Activated gamma-delta T cell (primary cell): ENCODE measurements around the gene CEP170.
"Not testable (repeated sequence)": the region's sequence is repeated elsewhere in the genome, so short reads cannot be mapped to it uniquely, and the experiment has no call there.

Source experiments
- DNase-seq: peaks from one replicate; lab custom pipeline; 2025; lab: John Stamatoyannopoulos, UW

Gene CEP170

GRCh38 chr1:243233908-243234307, 21.2 kb downstream of the CEP170 start:
- no peak for DNase-seq

DNA sequence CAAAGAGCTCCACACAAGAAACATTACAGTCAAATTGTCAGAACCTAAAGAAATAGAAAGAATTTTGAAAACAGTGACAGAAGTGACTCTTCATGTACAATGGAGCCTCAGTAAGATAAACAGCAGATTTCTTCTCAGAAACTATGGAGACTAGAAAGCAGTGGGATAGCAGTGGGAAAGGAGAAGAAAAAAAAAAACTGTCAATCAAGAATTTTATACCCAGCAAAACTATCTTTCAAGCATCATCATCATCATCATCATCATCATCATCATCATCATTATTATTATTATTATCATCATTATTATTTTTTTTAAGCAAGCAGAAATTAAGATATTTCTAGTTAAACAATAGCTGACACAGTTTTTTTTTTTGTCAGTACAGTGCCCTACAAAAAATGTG, 24.2 kb downstream of the CEP170 start:
- DNase-seq, result no peak

GRCh38 chr1:243229526-243229925, 25.6 kb downstream of the CEP170 start:
- DNase-seq, result no peak

GRCh38 chr1:243227622-243228021, 27.5 kb downstream of the CEP170 start:
- DNase-seq, result no peak

DNA sequence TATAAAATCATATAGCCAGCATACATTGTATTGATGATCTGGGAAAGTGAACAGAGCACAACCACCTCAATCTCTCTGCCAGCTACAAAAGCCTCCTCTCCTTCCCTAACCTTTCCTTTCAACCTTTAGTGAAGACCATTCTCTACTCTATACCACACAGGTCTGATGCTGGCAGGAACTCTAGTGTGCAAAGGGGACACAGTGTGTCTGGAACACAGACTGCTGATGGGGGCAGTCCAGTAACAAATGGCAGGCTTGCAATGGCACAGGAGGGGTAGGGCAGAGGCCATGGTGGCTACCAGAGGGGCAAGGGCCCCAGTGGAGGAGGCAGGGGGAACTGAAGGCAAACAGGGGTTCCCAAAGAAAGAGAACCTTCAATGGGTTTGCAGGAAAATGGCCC, 37.0 kb downstream of the CEP170 start:
- DNase-seq, result no peak

- DNase-seq, result no peak
Measured at GRCh38 chr1:243217349-243217748, 37.7 kb downstream of the CEP170 start.

DNA sequence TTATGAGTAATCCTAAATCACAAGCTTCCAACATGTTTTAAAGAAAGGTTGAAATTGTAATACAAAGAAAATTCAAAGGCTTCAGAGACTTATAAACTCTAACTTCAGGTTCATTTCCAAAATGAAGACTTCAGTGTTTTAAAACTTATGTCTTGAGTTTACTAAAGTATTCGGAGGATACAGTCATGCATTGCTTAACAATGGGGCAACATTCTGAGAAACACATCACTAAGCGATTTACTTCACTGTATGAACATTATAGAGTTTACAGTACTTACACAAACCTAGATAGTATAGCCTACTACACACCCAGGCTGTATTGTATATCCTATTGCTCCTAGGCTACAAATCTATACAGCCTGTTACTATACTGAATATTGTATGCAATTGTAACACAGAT, 38.3 kb downstream of the CEP170 start:
- no peak for DNase-seq

GRCh38 chr1:243215276-243215875, 39.7 kb downstream of the CEP170 start:
- DNase-seq, result not testable (repeated sequence)

- DNase-seq, result no peak
Measured at GRCh38 chr1:243213045-243213787, 41.9 kb downstream of the CEP170 start.

DNA sequence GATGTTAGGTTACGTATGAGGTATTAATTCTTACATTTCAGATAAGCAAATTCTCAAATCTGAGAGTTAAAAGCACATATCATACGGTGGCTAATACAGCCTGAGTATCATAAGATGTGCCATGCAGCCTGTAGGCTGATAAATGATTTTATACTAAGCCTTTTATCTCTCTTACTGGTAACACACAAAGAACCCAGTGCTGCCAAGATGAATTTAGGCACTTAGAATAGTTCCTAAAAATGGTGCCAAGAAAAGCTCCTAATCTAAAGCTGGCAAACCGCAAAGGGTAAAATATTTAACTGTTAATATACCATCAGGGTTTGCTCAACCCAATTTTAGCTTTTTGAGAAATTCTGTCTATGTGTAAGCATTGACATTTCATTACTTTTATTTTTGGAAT, 43.1 kb downstream of the CEP170 start:
- not testable (repeated sequence) for DNase-seq

- not testable (repeated sequence) for DNase-seq
Measured at GRCh38 chr1:243205026-243205501, 50.0 kb downstream of the CEP170 start.

DNA sequence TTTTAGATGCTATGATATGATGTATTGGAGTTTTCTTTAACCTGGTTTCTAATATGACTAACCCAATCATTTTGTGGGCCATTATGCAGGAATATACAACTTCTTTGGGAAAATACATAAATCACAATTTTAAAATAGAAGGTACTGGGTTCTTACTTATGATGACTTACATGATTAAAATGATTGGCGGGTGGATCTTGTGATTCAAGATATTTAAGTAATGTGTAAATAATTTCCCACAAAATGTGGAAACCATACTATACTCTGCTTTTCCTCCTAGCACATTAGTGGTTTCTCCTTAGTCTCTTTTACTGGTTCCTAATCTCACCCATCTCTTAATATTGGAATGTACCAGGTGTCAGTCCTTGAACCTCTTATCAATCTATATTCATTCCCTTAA, 50.7 kb downstream of the CEP170 start:
- not testable (repeated sequence) for DNase-seq

GRCh38 chr1:243203196-243203595, 51.9 kb downstream of the CEP170 start:
- DNase-seq, result not testable (repeated sequence)

- DNase-seq, result not testable (repeated sequence)
Measured at GRCh38 chr1:243201316-243201715, 53.8 kb downstream of the CEP170 start.

GRCh38 chr1:243197524-243197923, 57.6 kb downstream of the CEP170 start:
- not testable (repeated sequence) for DNase-seq

DNA sequence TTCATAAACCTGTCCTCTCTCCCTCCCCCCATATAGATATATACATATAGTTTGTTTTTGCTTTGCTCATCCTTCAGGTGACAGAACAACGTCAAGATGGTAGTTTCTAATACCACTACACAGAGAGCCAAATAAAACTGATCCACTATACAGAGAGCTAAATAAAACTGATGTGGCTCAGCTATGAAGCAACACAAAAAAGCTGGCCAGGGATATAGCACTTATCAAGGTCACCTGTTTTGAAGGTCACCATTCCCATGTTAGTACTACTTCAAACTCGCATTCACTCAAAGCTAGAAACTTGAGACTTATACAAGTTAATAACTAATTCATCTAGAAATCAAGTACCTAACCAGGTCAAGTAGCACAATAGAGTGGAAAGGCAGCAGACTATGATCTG, 61.8 kb downstream of the CEP170 start:
- not testable (repeated sequence) for DNase-seq

GRCh38 chr1:243186201-243186995, 68.7 kb downstream of the CEP170 start:
- DNase-seq, result not testable (repeated sequence)

GRCh38 chr1:243184787-243185186, 70.3 kb downstream of the CEP170 start:
- not testable (repeated sequence) for DNase-seq

GRCh38 chr1:243183661-243184060, 71.4 kb downstream of the CEP170 start:
- DNase-seq, result not testable (repeated sequence)

DNA sequence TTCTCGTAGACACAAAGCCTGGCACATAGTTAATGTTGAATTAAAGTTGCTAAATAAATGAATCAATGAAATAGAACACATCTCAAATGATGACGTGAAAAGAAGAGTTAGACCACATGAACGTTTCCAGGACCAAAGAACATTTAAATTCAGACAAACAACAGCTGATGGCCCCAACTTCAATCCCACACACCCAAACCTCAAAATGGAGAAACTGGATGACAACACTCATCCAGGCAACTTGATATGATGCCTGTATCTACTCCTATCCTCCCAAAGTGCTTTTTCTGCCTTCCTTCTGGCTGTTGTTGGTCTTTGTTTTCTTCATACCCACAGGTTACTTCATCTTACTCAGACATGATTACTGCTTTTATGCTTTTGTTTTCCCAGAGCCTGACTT, 71.9 kb downstream of the CEP170 start:
- DNase-seq, result not testable (repeated sequence)

DNA sequence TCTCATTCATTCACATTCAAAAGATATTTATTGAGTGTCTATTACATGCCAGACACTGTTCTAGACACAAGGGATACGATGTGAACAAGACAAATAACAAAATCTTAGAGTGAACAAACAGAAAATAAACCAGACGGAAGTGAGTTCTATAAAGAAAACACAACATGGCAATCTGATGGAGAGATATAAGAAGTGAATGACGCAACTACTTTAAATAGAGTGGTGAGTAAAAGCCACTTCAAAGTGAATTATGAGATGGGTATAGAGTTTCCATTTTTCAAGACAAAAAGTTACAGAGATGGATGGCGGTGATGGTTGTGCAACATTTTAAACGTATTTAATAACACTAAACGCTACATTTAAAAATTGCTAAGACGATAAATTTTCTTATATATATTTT, 75.4 kb downstream of the CEP170 start:
- no peak for DNase-seq

GRCh38 chr1:243177792-243178191, 77.3 kb downstream of the CEP170 start:
- not testable (repeated sequence) for DNase-seq
